GM06990 (cell line): ENCODE results near the gene LRRC8C.

Experiments
- DNase-seq: peaks from one replicate; pipeline ENCODE4 v3.0.0-alpha.2; 2011; ENCODE audit not compliant: insufficient read length; ENCODE audit errors: extremely low read depth
- H3K27me3 ChIP-seq: replicated peaks from 2 replicates; pipeline ENCODE4 v1.6.0; 2011; ENCODE audit warnings: low read length; ENCODE audit not compliant: control insufficient read depth, insufficient read depth
- H3K36me3 ChIP-seq: 2 replicates; pipeline ENCODE4 v1.5.1; 2011; ENCODE audit warnings: low read length; ENCODE audit not compliant: control insufficient read depth, insufficient read depth
- H3K4me3 ChIP-seq: replicated peaks from 2 replicates; pipeline ENCODE4 v1.5.1; 2011; ENCODE audit warnings: low read depth, mild to moderate bottlenecking, control low read depth, low read length
- TF ChIP-seq, protein P1 (sequence below): IDR thresholded peaks from 2 replicates; pipeline ENCODE4 v1.5.1; 2011; ENCODE audit warnings: low read length, control low read depth, mild to moderate bottlenecking, inconsistent platforms; ENCODE audit not compliant: insufficient read depth, poor library complexity, severe bottlenecking

Gene LRRC8C

DNA sequence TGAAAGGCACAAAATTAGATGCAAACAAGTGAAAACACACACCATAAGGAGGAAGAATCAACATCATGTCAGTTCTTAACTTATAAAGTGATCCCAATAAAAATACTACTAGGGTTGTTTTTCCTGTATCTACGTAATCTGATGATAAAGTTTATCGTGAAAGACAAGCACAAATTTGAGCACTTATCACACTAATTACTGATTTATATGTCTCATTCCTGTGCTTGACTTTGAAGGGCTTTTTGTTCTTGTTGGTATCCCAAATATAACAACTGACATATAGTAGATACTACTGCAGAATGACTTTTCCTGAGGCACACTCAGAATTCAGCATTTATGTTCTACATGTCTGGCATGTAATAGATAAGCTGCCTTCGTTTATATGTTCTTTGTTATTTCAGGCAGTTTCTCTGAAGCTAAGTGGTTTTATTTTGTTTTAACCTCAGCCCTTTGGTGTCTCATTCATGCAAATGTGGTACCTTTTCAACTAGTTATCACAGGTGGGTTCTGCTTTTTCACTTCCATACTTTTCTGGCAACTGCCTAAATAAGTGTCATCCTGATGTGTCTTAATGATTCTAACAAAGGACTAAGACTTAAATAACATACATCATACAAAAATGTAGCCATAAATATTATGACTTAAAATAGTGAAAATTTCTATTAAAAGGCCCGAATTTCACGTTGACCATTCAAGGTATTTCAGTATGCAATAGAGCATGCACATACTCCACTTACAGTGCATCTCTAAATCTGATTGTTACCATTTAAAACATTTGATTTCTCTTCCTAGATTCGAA is 73.2 kb downstream of the LRRC8C start:
- DNase-seq: no peak
- no peak overlapping the region for H3K4me3 ChIP-seq
- H3K36me3 ChIP-seq: no peaks in the 10 kb centered on the region
- no peaks in the 10 kb centered on the region for H3K27me3 ChIP-seq
- TF ChIP-seq, protein P1, sequence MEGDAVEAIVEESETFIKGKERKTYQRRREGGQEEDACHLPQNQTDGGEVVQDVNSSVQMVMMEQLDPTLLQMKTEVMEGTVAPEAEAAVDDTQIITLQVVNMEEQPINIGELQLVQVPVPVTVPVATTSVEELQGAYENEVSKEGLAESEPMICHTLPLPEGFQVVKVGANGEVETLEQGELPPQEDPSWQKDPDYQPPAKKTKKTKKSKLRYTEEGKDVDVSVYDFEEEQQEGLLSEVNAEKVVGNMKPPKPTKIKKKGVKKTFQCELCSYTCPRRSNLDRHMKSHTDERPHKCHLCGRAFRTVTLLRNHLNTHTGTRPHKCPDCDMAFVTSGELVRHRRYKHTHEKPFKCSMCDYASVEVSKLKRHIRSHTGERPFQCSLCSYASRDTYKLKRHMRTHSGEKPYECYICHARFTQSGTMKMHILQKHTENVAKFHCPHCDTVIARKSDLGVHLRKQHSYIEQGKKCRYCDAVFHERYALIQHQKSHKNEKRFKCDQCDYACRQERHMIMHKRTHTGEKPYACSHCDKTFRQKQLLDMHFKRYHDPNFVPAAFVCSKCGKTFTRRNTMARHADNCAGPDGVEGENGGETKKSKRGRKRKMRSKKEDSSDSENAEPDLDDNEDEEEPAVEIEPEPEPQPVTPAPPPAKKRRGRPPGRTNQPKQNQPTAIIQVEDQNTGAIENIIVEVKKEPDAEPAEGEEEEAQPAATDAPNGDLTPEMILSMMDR: no peak

DNA sequence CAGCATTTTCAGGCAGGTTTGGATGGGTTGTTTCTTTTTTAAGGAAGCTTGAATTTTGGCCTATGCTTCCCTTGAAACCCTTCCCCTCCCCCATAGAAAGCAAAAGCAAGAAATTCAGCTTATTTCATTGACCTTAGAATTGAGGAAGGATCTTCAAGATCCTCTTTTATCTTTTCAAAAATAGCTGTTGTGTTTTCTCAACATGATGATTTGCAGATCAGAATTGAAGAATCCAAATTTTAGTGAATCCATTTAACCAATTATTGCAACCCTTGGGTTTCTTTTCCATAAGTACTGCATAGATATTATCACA is 73.7 kb downstream of the LRRC8C start:
- TF ChIP-seq, protein P1: no peak
- no peak overlapping the region for H3K4me3 ChIP-seq
- no peaks in the 10 kb centered on the region for H3K36me3 ChIP-seq
- no peaks in the 10 kb centered on the region for H3K27me3 ChIP-seq
- DNase-seq: no peak

- no peaks in the 10 kb centered on the region; the same call in 1 of the 2 replicates for H3K36me3 ChIP-seq
- TF ChIP-seq, protein P1: no peak
- no peak overlapping the region for H3K4me3 ChIP-seq
- H3K27me3 ChIP-seq: no peaks in the 10 kb centered on the region
- DNase-seq: no peak
Observed at GRCh38 chr1:89708751-89709375, 75.9 kb downstream of the LRRC8C start.

DNA sequence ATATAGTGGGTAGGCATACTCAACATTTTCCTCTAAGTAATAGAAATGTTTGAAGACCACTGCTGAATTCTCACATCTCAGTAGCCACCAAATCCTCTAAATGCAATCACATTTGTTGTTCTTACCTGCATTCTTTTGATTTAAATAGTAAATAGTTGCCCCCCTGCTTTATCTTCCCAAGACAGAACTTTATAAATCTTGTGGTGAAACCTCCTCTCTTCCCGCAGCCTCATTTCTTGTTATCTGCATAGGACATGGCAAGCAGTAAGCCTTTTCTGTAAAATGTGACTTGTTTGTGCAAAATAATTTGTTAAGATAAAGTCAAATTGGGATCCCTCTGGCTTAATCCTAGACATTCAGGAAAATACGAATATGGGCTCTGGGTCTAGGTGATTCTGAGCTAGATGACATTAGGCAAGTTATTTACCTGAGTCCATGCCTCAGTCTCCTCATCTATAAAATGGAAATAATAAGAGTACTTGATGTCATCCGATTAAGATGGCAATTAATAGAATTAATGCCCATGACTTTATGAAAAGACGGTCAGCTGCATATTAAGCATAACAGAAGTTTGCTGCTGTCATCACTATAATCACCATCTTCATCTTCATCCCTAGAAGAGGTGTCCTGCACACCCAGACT is 77.7 kb downstream of the LRRC8C start:
- no peaks in the 10 kb centered on the region for H3K27me3 ChIP-seq
- DNase-seq: no peak
- TF ChIP-seq, protein P1: no peak
- no peaks in the 10 kb centered on the region; the same call in 1 of the 2 replicates for H3K36me3 ChIP-seq
- no peak overlapping the region for H3K4me3 ChIP-seq

DNA sequence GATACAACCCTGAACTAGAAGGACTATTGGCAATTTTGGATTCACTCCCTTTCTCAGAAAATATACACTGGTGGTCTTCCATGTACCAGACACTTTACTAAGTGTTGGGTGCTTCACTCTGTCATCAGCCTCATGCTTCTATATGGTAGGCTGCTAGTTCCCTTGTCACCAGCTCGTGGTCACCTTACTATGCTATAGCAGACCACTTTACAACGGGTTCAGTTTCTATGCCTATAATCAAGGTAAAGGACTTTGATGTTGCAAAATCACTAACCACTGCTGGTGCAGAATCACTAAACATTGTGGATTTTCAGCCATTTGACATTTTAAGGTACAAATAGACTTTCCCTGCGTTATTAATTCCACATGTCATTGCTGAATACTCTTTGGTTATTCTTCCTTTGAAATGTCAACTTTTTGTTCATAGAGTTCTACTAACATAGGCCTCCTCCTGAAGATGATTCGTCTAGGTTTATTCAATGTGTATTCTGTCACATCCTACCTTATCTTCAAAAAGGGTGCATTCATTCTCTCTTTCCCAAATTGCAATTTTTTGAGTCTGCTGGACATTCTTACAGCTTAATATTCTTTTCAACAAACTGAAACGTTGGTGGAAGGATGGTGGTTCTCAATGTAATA is 78.3 kb downstream of the LRRC8C start:
- no peak for DNase-seq
- Histone ChIP-seq H3K4me3 (no peak overlapping the region), H3K27me3 (no peaks in the 10 kb centered on the region), H3K36me3 (no peaks in the 10 kb centered on the region; the same call in 1 of the 2 replicates)
- TF ChIP-seq, protein P1: no peak
